HG03521 (cell line): ENCODE measurements around the gene KCNJ16.
A peak's percentile ranks its signal among the peaks of the same experiment; 100 is the strongest.

Experiments used
- ATAC-seq: cut with Tn5 transposase; IDR thresholded peaks from one replicate; pipeline ENCODE4 v1.9.1; 2021; ENCODE audit warnings: mild to moderate bottlenecking, moderate library complexity; ENCODE audit not compliant: unreplicated experiment

The KCNJ16 gene

GRCh38 chr17:70168044-70168976, 93.3 kb downstream of the KCNJ16 start:
- ATAC-seq: no peak

GRCh38 chr17:70168977-70169708, 94.1 kb downstream of the KCNJ16 start, which contains the start of gene KCNJ2:
TSS of gene KCNJ2 (plus strand) at chr17:70169532. CDS start at chr17:70175040, 5,508 bp downstream.
- ATAC-seq: peak; percentile 100

- no peak for ATAC-seq
Measured at GRCh38 chr17:70169709-70170597, 94.9 kb downstream of the KCNJ16 start.

- ATAC-seq: no peak
Measured at GRCh38 chr17:70171159-70171558, 96.1 kb downstream of the KCNJ16 start.

GRCh38 chr17:70172449-70172848, 97.4 kb downstream of the KCNJ16 start:
- no peak for ATAC-seq

- no peak for ATAC-seq
Measured at GRCh38 chr17:70172923-70173322, 97.9 kb downstream of the KCNJ16 start.

- ATAC-seq: no peak
Measured at GRCh38 chr17:70173681-70174080, 98.7 kb downstream of the KCNJ16 start.

- ATAC-seq: no peak
Measured at GRCh38 chr17:70181376-70181775, 106.4 kb downstream of the KCNJ16 start.

- ATAC-seq: no peak
Measured at GRCh38 chr17:70181866-70182265, 106.8 kb downstream of the KCNJ16 start.

GRCh38 chr17:70183508-70183907, 108.5 kb downstream of the KCNJ16 start:
- no peak for ATAC-seq

- no peak for ATAC-seq
Measured at GRCh38 chr17:70184207-70184606, 109.2 kb downstream of the KCNJ16 start.

- no peak for ATAC-seq
Measured at GRCh38 chr17:70184770-70185169, 109.7 kb downstream of the KCNJ16 start.
